ENCODE results near the gene LRMDA.

Gene LRMDA

GRCh38 chr10:75651417-75651816 is 220.0 kb downstream of the LRMDA start:
- H3K27ac ChIP-seq = no peak overlapping the region
- peak; percentile 13; the same call in 1 of the 2 replicates for TF ChIP-seq CTCF (conservative IDR thresholded peaks at IDR 0.05)

DNA sequence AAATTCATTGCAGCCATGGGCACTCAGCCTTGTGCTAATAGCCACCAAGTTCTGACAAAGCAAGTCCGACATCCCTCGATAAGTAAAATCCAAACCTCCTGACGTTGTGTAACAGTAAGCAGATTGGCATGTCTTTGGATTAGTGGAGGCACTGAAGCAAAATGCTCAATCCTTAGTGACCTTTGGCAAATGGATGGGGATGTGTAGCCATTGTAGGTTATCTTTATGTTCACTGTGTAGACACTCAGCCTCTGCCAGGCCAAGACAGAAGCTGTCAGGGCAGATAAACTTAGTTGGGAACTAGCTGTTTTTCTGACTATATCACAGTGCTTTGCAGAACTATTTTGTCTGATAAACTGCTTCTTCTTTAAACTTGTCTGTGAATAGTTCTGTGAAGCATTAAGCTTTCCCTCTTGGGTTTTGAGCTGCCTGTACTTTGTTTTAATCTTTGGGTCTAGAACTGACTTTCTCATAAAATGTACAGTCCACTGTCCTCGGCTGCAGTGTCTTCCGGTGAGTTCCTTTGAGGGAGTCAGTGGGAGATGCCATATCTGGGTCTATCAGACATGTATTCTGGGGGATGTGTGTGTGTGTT is 220.8 kb downstream of the LRMDA start:
- no peak overlapping the region for H3K27ac ChIP-seq

GRCh38 chr10:75653761-75654160 is 222.3 kb downstream of the LRMDA start:
- no peak for TF ChIP-seq CTCF (conservative IDR thresholded peaks at IDR 0.05)
- H3K27ac ChIP-seq = no peak overlapping the region

More for the DNA sequence above, 220.8 kb downstream of the LRMDA start:
- no peak for TF ChIP-seq CTCF (conservative IDR thresholded peaks at IDR 0.05)

- no peak overlapping the region for H3K27ac ChIP-seq
- TF ChIP-seq CTCF (conservative IDR thresholded peaks at IDR 0.05) = no peak
Measured at GRCh38 chr10:75654171-75654771, 222.8 kb downstream of the LRMDA start.

DNA sequence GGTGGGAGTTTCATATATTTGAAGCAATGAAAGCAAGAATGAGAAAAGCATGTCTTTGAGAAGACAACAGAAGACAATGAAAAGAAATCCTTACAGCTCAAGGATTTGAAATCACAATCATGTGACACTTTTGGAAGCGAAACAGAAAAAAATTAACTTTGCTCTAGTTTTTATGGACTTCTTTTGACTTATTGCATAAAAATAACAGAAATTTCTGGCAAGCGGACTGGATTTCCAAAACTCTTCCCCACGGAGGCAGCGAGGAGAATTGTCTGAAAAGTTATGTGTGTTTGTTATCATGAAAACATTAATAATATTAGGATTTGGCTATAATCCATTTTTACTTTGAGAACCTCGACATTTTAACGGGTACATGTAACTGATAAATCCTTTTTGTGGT is 223.3 kb downstream of the LRMDA start:
- H3K27ac ChIP-seq = no peak overlapping the region
- TF ChIP-seq CTCF (conservative IDR thresholded peaks at IDR 0.05) = no peak

- H3K27ac ChIP-seq = no peak overlapping the region
- TF ChIP-seq CTCF (conservative IDR thresholded peaks at IDR 0.05) = no peak
Measured at GRCh38 chr10:75655791-75656451, 224.5 kb downstream of the LRMDA start.

- TF ChIP-seq CTCF (conservative IDR thresholded peaks at IDR 0.05) = no peak
- H3K27ac ChIP-seq = no peak overlapping the region
Measured at GRCh38 chr10:75657351-75657750, 225.9 kb downstream of the LRMDA start.

All from VCaP (cell line).